ENCODE measurements around the gene SLC26A11. TPM values are rescaled to one million over a fixed set of nuclear protein-coding genes. Genes with fewer than 3 reads are reported as not detected.

The SLC26A11 gene
- total RNA-seq, 4 donors from 2014 or later, result 10.0 to 38.7 (median 16.0) TPM

GRCh38 chr17:80183581-80184422, 36.4 kb upstream of the SLC26A11 start:
- intact Hi-C loops (cut with DNase I; ENCODE audit: low total_unique reads), result no loop called here
- Histone ChIP-seq H3K4me3 (no peak overlapping the region), H3K9me3 (no peaks in the 10 kb centered on the region), H3K27ac (no peak overlapping the region), H3K4me1 (no peaks in the 10 kb centered on the region), H3K36me3 (no peaks in the 10 kb centered on the region), H3K27me3 (no peaks in the 10 kb centered on the region)
- no peak for DNase-seq
- TF ChIP-seq CTCF (IDR thresholded peaks at IDR 0.05), result no peak
- no peak for TF ChIP-seq POLR2A (IDR thresholded peaks at IDR 0.05)

DNA sequence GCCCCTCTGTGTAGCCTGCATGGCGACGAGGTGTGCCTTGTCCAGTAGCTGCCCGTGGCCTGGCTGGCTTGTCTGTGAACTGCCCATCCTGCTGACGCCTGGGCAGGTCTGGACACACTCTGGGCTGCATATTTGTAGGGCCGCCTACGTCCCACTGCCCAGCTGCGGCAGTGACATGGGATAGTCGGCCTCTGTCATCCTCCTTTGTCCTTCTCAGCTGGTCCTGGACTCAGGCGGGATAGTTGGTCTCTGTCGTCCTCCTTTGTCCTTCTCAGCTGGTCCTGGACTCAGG, 35.9 kb upstream of the SLC26A11 start:
- TF ChIP-seq POLR2A (IDR thresholded peaks at IDR 0.05) (no peak), CTCF (IDR thresholded peaks at IDR 0.05) (no peak)
- Histone ChIP-seq H3K4me1 (no peaks in the 10 kb centered on the region), H3K27me3 (no peaks in the 10 kb centered on the region), H3K9me3 (no peaks in the 10 kb centered on the region), H3K36me3 (no peaks in the 10 kb centered on the region), H3K4me3 (no peak overlapping the region), H3K27ac (no peak overlapping the region)
- no peak for DNase-seq
- intact Hi-C loops (cut with DNase I; ENCODE audit: low total_unique reads), result no loop called here

GRCh38 chr17:80185968-80186367, 34.3 kb upstream of the SLC26A11 start:
- no peaks in the 10 kb centered on the region for H3K36me3 ChIP-seq
- no peak for TF ChIP-seq POLR2A (IDR thresholded peaks at IDR 0.05)
- no peak for TF ChIP-seq CTCF (IDR thresholded peaks at IDR 0.05)
- intact Hi-C loops (cut with DNase I; ENCODE audit: low total_unique reads), result no loop called here
- H3K4me3 ChIP-seq, result no peak overlapping the region
- no peaks in the 10 kb centered on the region for H3K27me3 ChIP-seq
- no peaks in the 10 kb centered on the region for H3K9me3 ChIP-seq
- no peak overlapping the region for H3K27ac ChIP-seq
- H3K4me1 ChIP-seq, result no peaks in the 10 kb centered on the region
- no peak for DNase-seq

DNA sequence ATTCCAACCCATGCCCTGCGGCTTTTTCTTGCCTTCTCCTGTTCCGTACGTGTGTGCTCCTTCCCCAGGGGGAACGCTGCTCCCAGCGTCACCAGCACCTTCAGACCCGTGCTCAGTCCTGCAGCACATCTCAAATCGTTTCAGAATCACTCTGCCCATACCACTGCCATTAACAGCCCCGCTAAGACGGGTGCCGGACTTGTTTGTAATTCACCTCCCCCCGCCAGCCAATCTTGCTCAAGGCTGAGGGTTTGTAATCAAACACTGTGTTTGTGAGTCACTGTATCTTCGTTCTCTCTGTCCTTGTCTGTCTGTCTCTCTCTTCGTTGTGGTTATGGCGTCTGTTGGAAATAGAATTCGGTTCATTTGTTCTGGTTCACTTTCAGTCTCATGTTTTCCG, 33.1 kb upstream of the SLC26A11 start:
- no peak overlapping the region for H3K27ac ChIP-seq
- no peaks in the 10 kb centered on the region for H3K27me3 ChIP-seq
- H3K9me3 ChIP-seq, result no peaks in the 10 kb centered on the region
- H3K4me1 ChIP-seq, result no peaks in the 10 kb centered on the region
- no peak for DNase-seq
- TF ChIP-seq CTCF (IDR thresholded peaks at IDR 0.05) (no peak), POLR2A (IDR thresholded peaks at IDR 0.05) (no peak)
- intact Hi-C loops (cut with DNase I; ENCODE audit: low total_unique reads), result no loop called here
- no peak overlapping the region for H3K4me3 ChIP-seq
- no peaks in the 10 kb centered on the region for H3K36me3 ChIP-seq

GRCh38 chr17:80187515-80187941, 32.7 kb upstream of the SLC26A11 start:
- Histone ChIP-seq H3K27ac (no peak overlapping the region), H3K27me3 (no peaks in the 10 kb centered on the region), H3K4me1 (no peaks in the 10 kb centered on the region), H3K4me3 (no peak overlapping the region), H3K9me3 (no peaks in the 10 kb centered on the region), H3K36me3 (no peaks in the 10 kb centered on the region)
- DNase-seq, result peak; percentile 27 to 71
- intact Hi-C loops (cut with DNase I; ENCODE audit: low total_unique reads), result no loop called here
- no peak for TF ChIP-seq POLR2A (IDR thresholded peaks at IDR 0.05)
- no peak for TF ChIP-seq CTCF (IDR thresholded peaks at IDR 0.05)

All from uterus (tissue), 4 donors.